HG03196 (cell line): ENCODE data around the gene PGF.

Source experiments
- ATAC-seq: cut with Tn5 transposase; IDR thresholded peaks from one replicate; pipeline ENCODE4 v1.9.1; 2021; ENCODE audit not compliant: unreplicated experiment

Gene PGF

GRCh38 chr14:74904635-74905503 is 50.5 kb downstream of the PGF start:
- ATAC-seq: no peak

GRCh38 chr14:74902941-74903705 is 52.3 kb downstream of the PGF start:
- no peak for ATAC-seq

DNA sequence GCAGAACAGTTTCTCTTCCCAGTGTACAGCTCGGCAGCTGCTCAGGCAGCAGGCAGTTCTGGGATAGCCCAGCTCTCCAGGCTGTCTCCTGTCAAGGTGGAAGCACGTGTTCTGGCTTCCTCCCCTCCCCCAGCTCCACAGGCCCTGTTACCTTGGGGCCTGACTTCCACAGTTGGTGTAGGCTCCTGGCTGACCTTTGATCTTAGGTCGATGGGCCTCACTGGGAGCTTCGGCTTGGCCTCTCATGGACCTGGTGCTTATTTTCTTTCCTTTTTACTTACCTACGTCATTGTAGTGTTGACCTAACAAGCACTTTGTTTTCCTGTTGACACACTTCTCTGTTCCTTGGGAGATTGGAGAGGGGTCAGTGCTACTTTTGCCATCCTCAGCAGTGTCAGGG is 56.7 kb downstream of the PGF start:
- ATAC-seq: no peak

DNA sequence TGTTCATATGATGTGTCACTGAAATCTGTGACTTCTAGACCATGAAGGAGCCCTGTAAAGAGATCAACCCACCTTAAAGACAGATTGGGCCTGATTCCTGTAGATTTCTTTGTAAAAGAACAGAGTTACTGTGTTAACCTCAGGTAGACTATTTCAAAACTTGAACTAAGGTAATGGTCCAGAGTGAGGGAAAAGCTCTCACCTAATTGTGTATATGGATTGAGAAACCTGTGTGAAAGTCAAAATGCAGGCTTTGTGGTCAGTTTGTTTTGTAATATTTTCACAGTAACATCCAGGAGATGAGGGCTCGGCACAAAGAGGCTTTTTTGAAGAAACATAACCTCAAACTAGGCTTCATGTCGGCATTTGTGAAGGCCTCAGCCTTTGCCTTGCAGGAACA is 57.3 kb downstream of the PGF start:
- ATAC-seq: no peak

DNA sequence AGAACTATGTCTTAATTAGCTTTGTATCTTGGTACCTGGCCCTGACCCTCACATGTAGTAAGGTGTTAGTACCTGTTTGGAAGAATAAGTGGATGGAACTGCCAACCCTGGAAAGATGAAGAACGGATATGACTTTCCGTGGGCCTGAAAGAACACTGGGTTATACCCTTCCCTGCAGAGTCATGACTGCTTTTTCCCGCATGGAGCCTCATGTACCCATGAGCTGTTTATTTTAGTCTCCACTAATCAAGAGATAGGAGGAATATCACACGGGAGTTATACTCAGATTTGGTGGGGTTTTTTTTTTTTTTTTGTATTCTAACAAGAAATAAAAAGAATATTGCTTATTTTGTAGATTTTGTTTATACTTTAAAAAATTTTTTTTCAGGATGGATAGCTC is 57.8 kb downstream of the PGF start:
- no peak for ATAC-seq

DNA sequence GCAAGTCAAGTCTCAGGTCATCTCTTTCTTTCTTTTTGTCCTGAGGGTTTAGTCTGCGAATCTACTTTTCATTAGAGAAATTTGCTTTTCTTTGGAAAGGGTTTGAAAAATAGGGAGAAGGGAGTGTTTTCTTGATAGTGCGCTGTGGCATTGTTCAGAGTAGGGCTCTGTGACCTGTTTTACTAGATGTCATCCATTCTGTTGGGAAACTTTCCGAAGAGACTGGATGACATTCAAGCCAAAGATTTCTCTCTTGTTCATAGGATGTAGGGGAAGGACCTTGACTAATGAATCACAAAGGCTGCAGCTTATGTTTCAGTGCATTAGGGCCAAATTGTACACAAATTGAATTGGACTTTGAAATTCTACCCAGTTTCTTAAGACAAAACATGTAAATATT is 59.0 kb downstream of the PGF start:
- ATAC-seq: no peak

DNA sequence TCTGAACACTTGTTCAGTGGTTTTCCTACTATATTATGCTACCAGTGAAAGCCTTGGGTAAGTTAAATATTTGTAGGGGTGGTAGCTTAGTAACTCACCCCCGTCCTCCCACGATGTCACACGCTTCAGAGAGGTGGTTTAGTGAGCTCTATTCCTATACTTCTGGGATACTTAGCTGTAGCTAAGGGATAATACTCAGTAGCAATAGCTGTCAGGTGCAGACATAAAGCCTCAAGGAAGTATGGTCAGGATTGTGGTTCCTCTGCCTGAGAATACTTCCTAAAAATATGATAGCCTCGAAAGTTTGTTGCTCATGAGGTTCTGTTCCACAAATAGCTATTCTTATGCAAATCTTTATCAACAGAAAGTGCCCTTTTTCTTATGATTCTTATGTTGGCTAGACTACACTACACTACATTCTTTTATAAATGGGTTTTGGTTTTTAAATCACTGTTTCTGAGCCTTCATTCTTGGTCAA is 61.7 kb downstream of the PGF start:
- ATAC-seq: no peak

GRCh38 chr14:74892745-74893144 is 62.7 kb downstream of the PGF start:
- ATAC-seq: no peak

GRCh38 chr14:74891870-74892269 is 63.5 kb downstream of the PGF start:
- ATAC-seq: no peak
